ENCODE measurements around the gene SPECC1. TPM values are rescaled to one million over a fixed set of nuclear protein-coding genes. Genes with fewer than 3 reads are reported as not detected.

Gene SPECC1
- total RNA-seq, 1 donor = 48.4 TPM

DNA sequence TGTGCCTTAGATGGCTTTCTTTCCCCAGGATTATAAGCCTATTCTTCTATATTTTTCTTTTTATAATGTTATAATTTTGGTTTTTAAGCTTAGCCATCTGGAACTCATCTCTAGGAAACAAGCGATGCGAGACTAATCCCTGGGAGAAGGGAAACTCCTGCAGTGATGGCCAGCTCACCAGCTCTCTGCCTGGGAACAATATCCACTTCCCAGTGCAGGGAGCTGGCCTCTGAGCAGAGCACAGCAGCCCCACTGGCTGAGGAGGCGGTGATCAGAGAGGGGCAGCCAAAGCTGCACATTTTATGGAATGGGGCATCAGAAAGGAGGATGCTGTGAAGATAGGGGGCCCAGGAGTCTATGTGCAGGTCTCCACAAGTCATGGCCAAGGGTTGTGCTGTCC, 274.9 kb downstream of the SPECC1 start:
- Histone ChIP-seq H3K9me3 (ENCODE audit: low read depth, low read length) (no peaks in the 10 kb centered on the region), H3K27me3 (ENCODE audit: insufficient read depth, low read length) (no peaks in the 10 kb centered on the region), H3K4me3 (ENCODE audit: low read length) (no peak overlapping the region), H3K4me1 (ENCODE audit: insufficient read depth, low read length) (peaks cover 36% of the 10 kb centered on the region)

DNA sequence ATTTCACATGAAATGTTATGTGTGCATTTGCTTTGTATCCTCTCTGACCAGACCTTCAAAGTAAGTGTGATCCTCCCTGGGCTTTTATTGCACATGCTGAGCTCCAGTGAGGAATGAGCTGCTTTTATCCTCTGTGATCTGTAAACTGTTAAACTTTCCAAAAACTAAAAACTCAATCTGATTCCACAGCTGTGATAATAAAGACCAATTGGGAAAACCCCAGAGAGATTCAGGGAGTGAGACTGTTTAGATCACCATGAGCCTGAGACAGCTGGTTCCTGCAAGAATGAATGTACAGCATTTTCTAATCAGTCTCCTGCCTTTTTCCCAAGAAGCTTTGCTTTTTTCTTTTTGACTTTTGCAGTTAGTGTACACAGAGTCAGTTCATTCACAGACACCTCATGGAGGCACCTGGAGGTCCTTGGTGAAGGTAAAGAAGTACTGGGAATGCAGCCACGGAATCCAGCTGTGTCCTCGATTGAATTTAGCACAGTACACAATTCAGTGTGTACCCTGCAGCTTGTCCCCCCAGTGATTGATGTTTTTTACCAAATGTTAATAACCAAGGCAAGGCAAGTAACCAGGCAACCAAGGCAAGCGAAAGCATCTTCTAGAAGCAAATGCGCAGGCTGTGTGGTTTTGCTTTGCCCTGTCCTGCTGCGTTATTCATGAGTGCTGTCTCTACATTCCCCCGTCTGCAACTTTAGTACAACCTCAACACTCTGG, 275.6 kb downstream of the SPECC1 start:
- Histone ChIP-seq H3K27me3 (ENCODE audit: insufficient read depth, low read length) (no peaks in the 10 kb centered on the region), H3K4me3 (ENCODE audit: low read length) (no peak overlapping the region), H3K4me1 (ENCODE audit: insufficient read depth, low read length) (peaks cover 32% of the 10 kb centered on the region), H3K9me3 (ENCODE audit: low read depth, low read length) (no peaks in the 10 kb centered on the region)

DNA sequence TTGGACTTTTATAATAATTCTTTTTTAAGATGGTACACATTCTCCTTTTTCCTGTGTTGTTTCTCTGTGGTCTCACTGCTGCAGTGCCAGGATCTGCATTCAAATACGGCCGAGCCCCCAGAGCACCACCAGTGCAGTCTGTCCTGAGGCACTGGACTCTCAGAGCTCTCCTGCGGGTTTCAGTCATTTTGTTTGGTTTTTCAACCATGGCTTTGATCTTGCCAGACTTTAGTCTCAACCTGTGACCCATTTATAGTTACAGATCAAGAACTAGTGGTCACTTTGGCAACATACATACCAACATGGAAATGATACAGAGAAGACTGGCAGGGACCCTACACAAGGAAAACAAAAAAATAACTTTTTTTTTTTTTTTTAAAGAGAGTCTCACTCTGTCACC, 280.8 kb downstream of the SPECC1 start:
- H3K4me1 ChIP-seq (ENCODE audit: insufficient read depth, low read length) = no peaks in the 10 kb centered on the region
- H3K4me3 ChIP-seq (ENCODE audit: low read length) = no peak overlapping the region
- H3K27me3 ChIP-seq (ENCODE audit: insufficient read depth, low read length) = no peaks in the 10 kb centered on the region
- H3K9me3 ChIP-seq (ENCODE audit: low read depth, low read length) = no peaks in the 10 kb centered on the region

DNA sequence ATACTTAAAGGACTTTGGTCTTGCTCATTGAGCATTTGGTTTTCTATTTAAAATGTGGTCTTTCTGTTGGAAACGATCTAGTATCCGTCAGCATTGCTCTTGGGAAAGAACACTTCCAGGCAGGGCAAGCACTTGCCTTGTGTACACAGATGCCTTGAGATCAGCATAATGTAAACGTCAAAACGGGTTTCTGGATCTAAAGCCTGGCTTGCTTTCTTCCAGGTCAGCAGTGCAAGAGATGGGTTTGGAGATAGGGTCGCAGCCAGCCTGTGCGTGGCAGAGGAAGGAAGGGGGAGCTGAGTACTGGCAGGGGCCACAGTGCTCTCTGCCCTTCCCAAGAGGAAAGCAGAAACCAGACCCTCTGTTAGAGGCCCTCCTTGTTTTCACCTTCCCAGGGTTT, 282.7 kb downstream of the SPECC1 start:
- Histone ChIP-seq H3K4me3 (ENCODE audit: low read length) (no peak overlapping the region), H3K27me3 (ENCODE audit: insufficient read depth, low read length) (no peaks in the 10 kb centered on the region), H3K4me1 (ENCODE audit: insufficient read depth, low read length) (no peaks in the 10 kb centered on the region), H3K9me3 (ENCODE audit: low read depth, low read length) (no peaks in the 10 kb centered on the region)

DNA sequence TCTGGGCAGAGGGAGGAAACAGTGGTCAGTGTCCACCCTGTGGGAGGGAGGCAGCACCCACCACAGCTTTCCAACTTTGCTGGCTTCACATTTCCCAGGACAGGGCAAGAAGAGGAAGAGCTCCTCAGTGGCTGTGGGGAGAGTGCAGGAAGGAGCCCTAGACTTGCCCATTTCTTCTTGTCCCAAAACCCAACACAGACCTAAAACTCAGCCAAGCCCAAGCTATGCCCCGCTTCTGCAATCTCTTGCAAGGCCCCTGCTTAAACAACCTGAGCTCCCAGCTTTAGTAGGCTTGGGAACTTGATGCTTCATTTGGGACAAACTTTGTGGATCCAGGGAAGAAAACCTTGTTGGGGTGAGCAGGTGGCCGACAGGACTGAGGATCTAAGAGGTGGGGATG, 284.3 kb downstream of the SPECC1 start:
- H3K9me3 ChIP-seq (ENCODE audit: low read depth, low read length) = no peaks in the 10 kb centered on the region
- H3K27me3 ChIP-seq (ENCODE audit: insufficient read depth, low read length) = no peaks in the 10 kb centered on the region
- no peak overlapping the region for H3K4me3 ChIP-seq (ENCODE audit: low read length)
- H3K4me1 ChIP-seq (ENCODE audit: insufficient read depth, low read length) = no peaks in the 10 kb centered on the region

DNA sequence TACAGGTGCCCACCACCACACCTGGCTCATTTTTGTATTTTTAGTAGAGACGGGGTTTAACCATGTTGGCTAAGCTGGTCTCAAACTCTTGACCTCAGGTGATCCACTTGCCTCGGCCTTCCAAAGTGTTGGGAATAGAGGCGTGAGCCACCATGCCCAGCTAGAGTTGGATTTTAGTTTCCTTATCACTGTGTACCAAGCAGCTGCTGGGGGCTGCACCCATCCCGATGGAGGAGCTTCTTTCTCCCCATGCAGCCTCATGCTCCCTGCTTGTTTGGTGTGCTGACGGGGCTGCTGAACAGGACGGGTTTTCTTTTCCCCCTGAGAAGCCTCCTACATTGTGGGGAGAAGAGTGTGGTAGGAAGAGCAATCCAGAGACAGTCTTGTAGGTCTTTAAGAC, 285.0 kb downstream of the SPECC1 start:
- no peak overlapping the region for H3K4me3 ChIP-seq (ENCODE audit: low read length)
- H3K4me1 ChIP-seq (ENCODE audit: insufficient read depth, low read length) = no peaks in the 10 kb centered on the region
- no peaks in the 10 kb centered on the region for H3K27me3 ChIP-seq (ENCODE audit: insufficient read depth, low read length)
- H3K9me3 ChIP-seq (ENCODE audit: low read depth, low read length) = no peaks in the 10 kb centered on the region

DNA sequence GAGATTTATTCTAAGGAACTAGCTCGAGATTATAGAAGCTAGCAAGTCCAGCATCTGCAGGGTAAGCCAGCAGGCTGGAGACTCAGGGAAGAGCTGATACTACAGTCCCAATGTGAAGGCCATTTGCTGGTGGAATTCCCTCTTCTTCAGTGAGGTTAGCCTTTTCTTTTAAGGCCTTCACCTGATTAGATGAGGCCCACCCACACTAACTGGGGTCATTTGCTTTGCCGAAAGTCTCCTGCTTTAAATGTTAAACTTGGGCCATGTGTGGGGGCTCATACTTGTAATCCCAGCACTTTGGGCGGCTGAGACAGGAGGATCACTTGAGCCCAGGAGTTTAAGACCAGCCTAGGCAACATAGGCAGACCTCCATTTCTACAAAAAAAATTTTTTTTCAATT, 289.9 kb downstream of the SPECC1 start:
- Histone ChIP-seq H3K4me1 (ENCODE audit: insufficient read depth, low read length) (no peaks in the 10 kb centered on the region), H3K27me3 (ENCODE audit: insufficient read depth, low read length) (no peaks in the 10 kb centered on the region), H3K9me3 (ENCODE audit: low read depth, low read length) (no peaks in the 10 kb centered on the region), H3K4me3 (ENCODE audit: low read length) (no peak overlapping the region)

DNA sequence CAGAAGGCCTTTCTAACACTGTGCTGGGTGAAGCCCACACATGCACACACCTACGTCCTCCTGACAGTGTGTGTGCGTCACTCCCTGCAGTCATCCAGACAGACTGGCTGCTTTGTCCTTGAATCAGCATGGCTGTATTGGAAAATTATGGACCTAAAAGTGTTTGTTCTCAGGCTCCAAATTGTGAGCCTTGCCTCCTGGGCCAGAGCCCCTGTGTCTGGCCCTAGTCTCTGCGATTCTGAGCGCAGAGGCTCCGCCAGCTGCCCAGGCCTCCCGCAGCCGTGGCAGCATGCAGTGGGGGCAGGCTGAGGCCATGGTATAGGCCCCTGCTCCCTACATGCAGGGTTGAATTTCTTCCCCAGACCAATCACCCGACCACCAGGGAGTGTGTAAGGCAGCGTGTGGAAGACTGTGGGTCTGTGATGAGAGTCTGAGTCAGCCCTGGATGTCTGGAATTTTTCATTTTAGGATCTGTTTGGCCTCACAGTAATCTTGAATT, 291.3 kb downstream of the SPECC1 start:
- H3K4me3 ChIP-seq (ENCODE audit: low read length) = no peak overlapping the region
- no peaks in the 10 kb centered on the region for H3K27me3 ChIP-seq (ENCODE audit: insufficient read depth, low read length)
- no peaks in the 10 kb centered on the region for H3K9me3 ChIP-seq (ENCODE audit: low read depth, low read length)
- H3K4me1 ChIP-seq (ENCODE audit: insufficient read depth, low read length) = no peaks in the 10 kb centered on the region

DNA sequence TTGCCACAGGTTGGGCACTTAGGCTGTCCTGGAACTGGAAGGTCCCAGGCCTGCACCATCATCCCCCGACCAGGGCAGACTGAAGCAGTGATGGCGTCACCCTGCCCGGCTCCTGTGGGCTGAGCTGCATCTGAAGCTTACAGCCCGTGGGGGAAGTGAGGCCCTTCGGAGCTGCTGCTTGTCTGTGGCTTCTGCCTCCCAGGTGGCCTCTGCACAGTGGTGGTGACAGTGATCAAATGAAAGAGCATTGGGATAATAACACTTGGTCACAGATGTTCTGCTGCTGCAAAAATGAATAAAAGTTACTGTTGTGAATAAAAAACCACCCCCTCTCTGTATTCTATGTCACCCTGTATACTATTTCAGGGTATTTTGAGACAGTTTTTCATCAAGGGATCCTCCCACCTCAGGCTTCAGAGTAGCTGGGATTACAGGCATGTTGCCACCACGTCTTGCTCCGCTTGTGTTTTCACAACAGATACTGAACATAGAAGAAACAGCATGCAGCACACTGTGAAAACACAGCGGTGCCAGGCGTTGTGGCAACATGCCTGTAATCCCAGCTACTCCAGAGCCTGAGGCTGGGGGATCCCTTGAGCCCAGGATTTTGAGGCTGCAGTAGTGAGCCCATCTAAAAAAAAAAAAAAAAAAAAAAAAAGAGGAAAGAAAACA, 293.2 kb downstream of the SPECC1 start:
- peaks cover 9% of the 10 kb centered on the region for H3K9me3 ChIP-seq (ENCODE audit: low read depth, low read length)
- no peak overlapping the region for H3K4me3 ChIP-seq (ENCODE audit: low read length)
- H3K27me3 ChIP-seq (ENCODE audit: insufficient read depth, low read length) = no peaks in the 10 kb centered on the region
- H3K4me1 ChIP-seq (ENCODE audit: insufficient read depth, low read length) = no peaks in the 10 kb centered on the region

DNA sequence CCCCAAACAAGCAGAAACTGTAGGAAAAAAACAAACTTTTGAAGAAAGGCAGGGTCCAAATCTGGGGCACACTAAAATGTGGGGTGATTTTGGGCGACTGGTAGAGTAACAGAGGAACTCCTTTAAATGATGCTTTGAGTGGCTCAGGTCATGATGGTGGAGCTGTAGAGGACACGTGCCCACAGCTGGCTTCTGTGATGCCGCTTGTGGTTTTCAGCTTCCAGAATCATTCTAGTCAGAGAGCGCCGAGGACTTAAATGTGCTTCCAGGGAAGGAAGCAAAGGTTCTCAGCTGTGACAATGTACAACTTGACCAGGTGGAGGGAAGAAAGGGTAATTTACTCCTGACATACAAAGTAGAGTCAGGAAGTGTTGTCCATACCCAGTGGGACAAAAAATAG, 295.8 kb downstream of the SPECC1 start:
- H3K4me1 ChIP-seq (ENCODE audit: insufficient read depth, low read length) = no peaks in the 10 kb centered on the region
- H3K27me3 ChIP-seq (ENCODE audit: insufficient read depth, low read length) = no peaks in the 10 kb centered on the region
- H3K4me3 ChIP-seq (ENCODE audit: low read length) = no peak overlapping the region
- H3K9me3 ChIP-seq (ENCODE audit: low read depth, low read length) = peaks cover 10% of the 10 kb centered on the region

DNA sequence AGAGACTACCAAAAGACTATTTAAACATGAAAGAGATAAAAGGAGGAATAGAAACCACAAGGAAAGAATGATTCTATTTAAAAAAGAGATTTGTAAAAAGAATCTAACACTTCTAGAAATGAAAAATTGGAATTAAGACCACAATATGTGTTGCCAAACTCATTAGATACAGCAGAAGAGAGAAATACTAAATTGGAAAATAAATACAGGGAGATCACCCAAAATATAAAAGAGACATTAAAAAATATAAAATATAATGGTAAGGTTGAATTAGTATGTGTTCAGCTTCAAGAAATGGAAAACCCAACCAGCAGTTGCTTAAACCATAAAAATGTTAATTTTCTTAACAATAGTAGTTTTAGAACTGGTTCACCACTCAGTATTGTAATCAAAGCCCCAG, 297.8 kb downstream of the SPECC1 start:
- Histone ChIP-seq H3K4me3 (ENCODE audit: low read length) (no peak overlapping the region), H3K27me3 (ENCODE audit: insufficient read depth, low read length) (no peaks in the 10 kb centered on the region), H3K4me1 (ENCODE audit: insufficient read depth, low read length) (no peaks in the 10 kb centered on the region), H3K9me3 (ENCODE audit: low read depth, low read length) (peaks cover 10% of the 10 kb centered on the region)

DNA sequence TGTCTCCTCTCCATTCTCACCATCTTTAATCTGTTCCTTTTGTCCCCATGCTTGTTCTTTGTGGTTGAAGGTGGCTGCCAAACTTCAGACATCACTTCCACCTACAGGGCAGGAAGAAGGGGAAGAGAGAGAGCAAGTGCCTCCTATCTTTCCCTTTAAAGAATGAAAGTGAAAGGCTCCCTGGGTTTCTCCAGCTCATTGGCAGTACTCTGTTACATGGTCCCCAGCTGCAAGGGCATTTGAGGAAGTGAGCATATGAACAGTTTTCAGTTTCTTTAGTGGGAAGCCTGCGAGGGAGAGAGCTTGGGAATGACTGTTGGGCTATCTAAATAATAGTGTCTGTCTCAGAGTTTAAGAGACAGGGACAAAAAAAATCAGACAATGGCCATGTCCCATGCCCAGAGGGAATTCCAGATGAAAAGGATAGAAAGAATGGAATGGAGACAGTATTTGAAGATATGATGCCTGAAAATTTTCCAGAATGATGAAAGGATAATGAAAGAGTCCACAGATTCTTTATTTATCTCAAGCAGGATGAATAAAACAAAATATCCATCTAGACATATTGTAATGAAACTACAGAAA, 298.3 kb downstream of the SPECC1 start:
- Histone ChIP-seq H3K4me3 (ENCODE audit: low read length) (no peak overlapping the region), H3K27me3 (ENCODE audit: insufficient read depth, low read length) (no peaks in the 10 kb centered on the region), H3K9me3 (ENCODE audit: low read depth, low read length) (peaks cover 10% of the 10 kb centered on the region), H3K4me1 (ENCODE audit: insufficient read depth, low read length) (no peaks in the 10 kb centered on the region)

DNA sequence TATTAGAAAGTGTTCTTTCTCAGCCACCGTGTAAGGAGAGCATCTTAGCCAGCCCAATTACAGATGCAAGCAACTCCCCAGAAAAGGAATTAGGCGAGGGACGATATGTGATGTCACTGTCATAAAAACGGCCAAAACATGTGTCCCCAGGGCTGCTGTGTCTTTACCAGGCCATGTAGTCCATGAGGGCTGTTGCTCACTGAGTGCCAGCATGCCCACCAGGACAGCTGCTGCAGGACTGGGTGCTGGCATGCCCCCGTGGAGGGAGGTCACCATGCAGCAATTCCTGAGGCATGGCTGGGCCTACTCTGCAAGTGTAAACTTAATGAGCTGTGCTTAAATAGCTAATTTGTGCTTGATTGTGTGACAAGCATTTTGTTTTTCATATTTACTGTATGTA, 301.3 kb downstream of the SPECC1 start:
- no peaks in the 10 kb centered on the region for H3K27me3 ChIP-seq (ENCODE audit: insufficient read depth, low read length)
- H3K4me1 ChIP-seq (ENCODE audit: insufficient read depth, low read length) = no peaks in the 10 kb centered on the region
- H3K4me3 ChIP-seq (ENCODE audit: low read length) = no peak overlapping the region
- peaks cover 10% of the 10 kb centered on the region for H3K9me3 ChIP-seq (ENCODE audit: low read depth, low read length)

DNA sequence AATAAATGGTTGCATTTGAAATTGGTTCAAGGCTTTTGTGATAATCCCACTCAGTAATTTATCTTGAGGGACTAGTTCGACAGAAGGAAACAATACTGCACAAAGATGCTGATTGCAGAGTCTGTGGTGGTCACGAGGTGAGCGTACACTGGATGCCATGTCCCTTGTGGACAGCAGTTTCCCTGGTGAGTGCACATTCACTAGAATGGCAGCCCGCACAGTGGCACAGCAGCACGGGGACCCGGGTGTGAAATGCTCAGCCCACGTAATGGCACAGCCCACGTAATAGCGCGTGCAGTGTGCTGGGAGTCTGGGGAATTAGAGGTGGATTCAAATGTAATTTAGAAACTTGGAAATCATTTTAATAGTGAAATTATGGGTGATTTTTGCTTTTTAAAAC, 304.1 kb downstream of the SPECC1 start:
- Histone ChIP-seq H3K4me1 (ENCODE audit: insufficient read depth, low read length) (no peaks in the 10 kb centered on the region), H3K4me3 (ENCODE audit: low read length) (no peak overlapping the region), H3K9me3 (ENCODE audit: low read depth, low read length) (no peaks in the 10 kb centered on the region), H3K27me3 (ENCODE audit: insufficient read depth, low read length) (no peaks in the 10 kb centered on the region)

DNA sequence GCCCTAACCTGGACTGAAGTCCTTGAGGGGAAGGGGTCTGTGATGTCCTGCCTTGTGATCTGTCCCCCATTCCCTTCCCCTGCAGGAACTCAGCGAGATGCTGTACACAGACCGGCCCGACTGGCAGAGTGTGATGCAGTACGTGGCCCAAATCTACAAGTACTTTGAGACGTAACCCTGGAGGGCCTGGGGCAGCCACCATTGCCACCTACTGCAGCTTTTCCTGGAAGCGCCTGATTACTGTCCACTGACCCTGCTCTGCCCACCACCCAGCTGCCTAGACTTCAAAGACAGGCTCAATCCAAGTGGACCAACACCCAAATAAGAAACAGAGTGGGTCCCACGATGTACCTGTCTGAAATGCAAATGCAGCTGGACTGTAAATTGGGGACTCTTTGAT, 304.7 kb downstream of the SPECC1 start:
- Histone ChIP-seq H3K27me3 (ENCODE audit: insufficient read depth, low read length) (no peaks in the 10 kb centered on the region), H3K4me1 (ENCODE audit: insufficient read depth, low read length) (no peaks in the 10 kb centered on the region), H3K9me3 (ENCODE audit: low read depth, low read length) (no peaks in the 10 kb centered on the region), H3K4me3 (ENCODE audit: low read length) (no peak overlapping the region)

All from mononuclear cell (primary cell).